Panc1 (cell line): Measurements from ENCODE around the gene ZNF775. TPM values are rescaled to one million over a fixed set of nuclear protein-coding genes. Genes with fewer than 3 reads are reported as not detected.

Source experiments
- ATAC-seq: fragments of 200-7000 bp; cut with Tn5 transposase; 2 replicates; pipeline ENCODE4 v1.9.1; 2020; ENCODE audit warnings: mild to moderate bottlenecking, moderate library complexity
- BruUV-seq: library from RNA; stranded (reverse); fragments of 400-500 nt; replicated peaks from 2 replicates; lab custom pipeline; 2021; lab: Mats Ljungman, UMichigan
- CTCF ChIA-PET: fragments of 300-600 bp; sonication (Branson Sonifier 250); formaldehyde crosslinking; loops from one replicate; lab custom pipeline; 2022; ENCODE audit warnings: antibody characterized with exemption; lab: Charles Lee
- POLR2A ChIA-PET: fragments of 300-600 bp; sonication (Branson Sonifier 250); formaldehyde crosslinking; loops from one replicate; lab custom pipeline; 2022; ENCODE audit warnings: antibody characterized with exemption; lab: Charles Lee
- DNase-seq: peaks from one replicate; pipeline ENCODE4 v3.0.0-alpha.2; 2010; ENCODE audit warnings: low read depth, low spot score
- H3K27ac ChIP-seq: 2 replicates; pipeline ENCODE4 v1.5.1; 2011; ENCODE audit warnings: mild to moderate bottlenecking, low read length, inconsistent platforms
- H3K27me3 ChIP-seq: fragments of 200-500 bp; sonication (Bioruptor generic); 2 replicates; pipeline ENCODE4 v1.6.0; 2014; ENCODE audit warnings: low read length, inconsistent platforms; ENCODE audit not compliant: control insufficient read depth, insufficient read depth
- H3K36me3 ChIP-seq: fragments of 200-500 bp; sonication (Bioruptor generic); 2 replicates; pipeline ENCODE4 v1.5.1; 2014; ENCODE audit warnings: inconsistent platforms, mild to moderate bottlenecking, low read length, moderate library complexity; ENCODE audit not compliant: control insufficient read depth, insufficient read depth
- H3K4me1 ChIP-seq: 2 replicates; pipeline ENCODE4 v1.5.1; 2011; ENCODE audit warnings: inconsistent platforms, mild to moderate bottlenecking, low read length, moderate library complexity; ENCODE audit not compliant: control insufficient read depth, insufficient read depth
- H3K4me3 ChIP-seq, 2 experiments: 2 replicates each; pipeline ENCODE4 v1.5.1; 2011 to 2012; ENCODE audit warnings: low read depth in 2 of 2, low read length in 2 of 2, mild to moderate bottlenecking in 2 of 2, inconsistent platforms in 1 of 2, moderate library complexity in 1 of 2
- H3K9me3 ChIP-seq: fragments of 200-500 bp; sonication (Bioruptor generic); 2 replicates; pipeline ENCODE4 v1.5.1; 2014; ENCODE audit warnings: low read depth, mild to moderate bottlenecking, inconsistent platforms, low read length, moderate library complexity; ENCODE audit not compliant: control insufficient read depth, insufficient read depth
- POLR2AphosphoS5 ChIP-seq: IDR thresholded peaks from 2 replicates; pipeline ENCODE4 v1.6.1; 2012; ENCODE audit warnings: mild to moderate bottlenecking, low read depth, low read length, moderate library complexity
- SIN3A ChIP-seq: IDR thresholded peaks from 2 replicates; pipeline ENCODE4 v1.6.1; 2012; ENCODE audit warnings: low read depth, mild to moderate bottlenecking, low read length, moderate library complexity, borderline replicate concordance; ENCODE audit not compliant: insufficient read depth
- TCF7L2 ChIP-seq: IDR thresholded peaks from 2 replicates; pipeline ENCODE4 v1.6.1; 2011; ENCODE audit warnings: mild to moderate bottlenecking, low read depth, low read length, inconsistent platforms
- in situ Hi-C: cut with HindIII; loops from 2 replicates; pipeline ENCODE4 v1.10.0; 2016; ENCODE audit warnings: low sequenced_read_pairs, low pct_unique_long_range_greater_than_20kb
- intact Hi-C: fragments of 100-400 bp; cut with micrococcal nuclease; formaldehyde crosslinking; loops from one replicate; pipeline ENCODE4 v1.10.0; 2022; ENCODE audit not compliant: unreplicated experiment
- total RNA-seq: library from RNA; stranded (reverse); gene quantifications from one replicate; pipeline ENCODE4 v1.2.1, GENCODE V29; 2021; ENCODE audit not compliant: unreplicated experiment
- TF ChIP-seq, protein P1 (sequence below), 2 experiments: IDR thresholded peaks; 2 replicates each; pipeline ENCODE4 v1.6.1; 2011 to 2012; ENCODE audit warnings: low read depth in 2 of 2, control low read depth in 1 of 2, low read length in 1 of 2, mild to moderate bottlenecking in 1 of 2, moderate library complexity in 1 of 2; ENCODE audit not compliant: insufficient read depth in 1 of 2
- TF ChIP-seq, protein P2 (sequence below): fragments of 450-650 bp; IDR thresholded peaks from 2 replicates; pipeline ENCODE4 v1.5.1; 2017; ENCODE audit warnings: mild to moderate bottlenecking

The ZNF775 gene
- total RNA-seq, 1 experiment from 2014 or later, result 14.7 TPM

DNA sequence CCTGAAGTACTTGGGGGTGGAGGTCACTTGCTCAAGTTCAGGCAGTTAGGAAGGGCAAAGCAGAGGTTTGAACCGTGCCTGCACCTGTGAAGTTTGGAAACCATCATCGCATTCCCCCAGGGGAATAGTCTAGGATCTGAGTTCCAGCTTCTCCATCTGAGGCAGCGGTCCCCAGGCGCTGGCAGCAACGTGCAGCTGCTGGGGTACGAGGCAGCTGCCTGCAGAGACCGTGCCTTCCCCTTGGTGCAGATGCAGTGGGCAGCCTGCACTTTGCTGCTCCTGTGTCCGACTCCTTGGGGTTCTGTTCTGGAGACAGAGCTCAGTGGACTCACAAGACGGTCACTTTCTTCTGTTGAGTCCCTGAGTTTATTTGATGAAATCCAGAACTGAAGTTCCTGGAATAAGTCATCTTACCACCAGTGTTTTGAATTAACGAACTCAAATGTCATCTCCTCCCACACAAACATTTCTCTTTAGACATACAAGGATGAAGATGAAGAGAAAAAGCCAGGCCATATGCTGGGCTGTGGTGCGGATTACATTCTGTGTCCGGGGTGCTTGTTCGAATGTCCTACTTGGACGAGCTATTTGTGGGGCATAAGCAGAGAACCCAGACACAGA, 51.4 kb downstream of the ZNF775 start:
- intact Hi-C loops (no loop called here), in situ Hi-C loops (no loop called here)
- ChIA-PET CTCF (interaction anchor here (0.6 kb wide), 1 partner anchor 501 kb away, joined by 3 read pairs; no protein-coding TSS in a partner anchor), POLR2A (no interaction called here)
- no peak overlapping the region for H3K27ac ChIP-seq
- DNase-seq (no peak), ATAC-seq (no peak)
- no peak for TF ChIP-seq TCF7L2
- no peak overlapping the region for H3K4me3 ChIP-seq
- BruUV-seq, result no TSS peak
- H3K9me3 ChIP-seq, result no peaks in the 10 kb centered on the region
- H3K4me1 ChIP-seq, result 0 out of 2 replicates have a peak, but pooled peaks cover 3% of the 10 kb centered on the region
- no peaks in the 10 kb centered on the region for H3K27me3 ChIP-seq
- no peaks in the 10 kb centered on the region for H3K36me3 ChIP-seq

DNA sequence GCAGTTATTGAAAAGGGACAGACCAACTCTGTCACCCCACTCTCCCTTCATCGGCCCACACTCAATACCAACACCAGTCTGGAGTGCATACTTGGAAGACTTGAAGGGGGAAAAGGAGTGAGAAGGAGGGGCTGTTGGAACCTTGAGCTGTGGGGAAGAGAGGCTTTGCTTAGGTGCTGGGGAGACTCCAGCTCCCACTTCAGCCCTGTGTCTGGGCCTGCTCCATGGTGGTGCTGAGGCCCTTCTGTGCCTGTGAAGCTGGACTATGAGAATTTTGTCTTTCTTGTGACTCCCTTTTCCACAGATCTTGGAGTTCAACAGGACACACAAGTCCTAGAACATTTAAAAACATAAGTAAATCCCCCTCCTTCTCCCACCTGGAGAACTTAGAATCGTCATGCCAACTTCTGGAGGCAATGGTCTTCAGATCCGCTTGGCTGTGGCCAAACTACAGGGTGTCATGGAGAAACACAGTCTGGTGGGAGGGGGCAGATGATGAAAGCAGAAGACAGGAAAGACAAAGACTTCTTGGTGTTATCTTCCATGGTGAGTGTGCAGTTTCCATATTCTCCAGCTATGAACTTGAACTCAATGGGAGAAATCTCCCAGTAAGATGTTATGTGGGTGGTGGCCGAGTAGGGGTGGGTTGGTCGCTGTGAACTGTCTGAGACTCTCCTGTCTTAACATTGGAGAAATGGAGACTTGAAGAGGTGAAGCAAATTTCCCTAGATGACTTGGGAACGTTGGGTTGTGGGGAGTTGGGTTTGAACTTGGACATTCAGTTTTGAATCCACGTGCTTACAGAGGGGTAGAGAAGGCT, 52.9 kb downstream of the ZNF775 start:
- BruUV-seq, result no TSS peak
- ATAC-seq, result no peak
- no peak for DNase-seq
- in situ Hi-C loops, result no loop called here
- Histone ChIP-seq H3K4me1 (0 out of 2 replicates have a peak, but pooled peaks cover 3% of the 10 kb centered on the region), H3K27me3 (no peaks in the 10 kb centered on the region), H3K9me3 (no peaks in the 10 kb centered on the region), H3K4me3 (no peak overlapping the region), H3K36me3 (no peaks in the 10 kb centered on the region), H3K27ac (no peak overlapping the region)
- intact Hi-C loops, result no loop called here
- TF ChIP-seq, protein P1, sequence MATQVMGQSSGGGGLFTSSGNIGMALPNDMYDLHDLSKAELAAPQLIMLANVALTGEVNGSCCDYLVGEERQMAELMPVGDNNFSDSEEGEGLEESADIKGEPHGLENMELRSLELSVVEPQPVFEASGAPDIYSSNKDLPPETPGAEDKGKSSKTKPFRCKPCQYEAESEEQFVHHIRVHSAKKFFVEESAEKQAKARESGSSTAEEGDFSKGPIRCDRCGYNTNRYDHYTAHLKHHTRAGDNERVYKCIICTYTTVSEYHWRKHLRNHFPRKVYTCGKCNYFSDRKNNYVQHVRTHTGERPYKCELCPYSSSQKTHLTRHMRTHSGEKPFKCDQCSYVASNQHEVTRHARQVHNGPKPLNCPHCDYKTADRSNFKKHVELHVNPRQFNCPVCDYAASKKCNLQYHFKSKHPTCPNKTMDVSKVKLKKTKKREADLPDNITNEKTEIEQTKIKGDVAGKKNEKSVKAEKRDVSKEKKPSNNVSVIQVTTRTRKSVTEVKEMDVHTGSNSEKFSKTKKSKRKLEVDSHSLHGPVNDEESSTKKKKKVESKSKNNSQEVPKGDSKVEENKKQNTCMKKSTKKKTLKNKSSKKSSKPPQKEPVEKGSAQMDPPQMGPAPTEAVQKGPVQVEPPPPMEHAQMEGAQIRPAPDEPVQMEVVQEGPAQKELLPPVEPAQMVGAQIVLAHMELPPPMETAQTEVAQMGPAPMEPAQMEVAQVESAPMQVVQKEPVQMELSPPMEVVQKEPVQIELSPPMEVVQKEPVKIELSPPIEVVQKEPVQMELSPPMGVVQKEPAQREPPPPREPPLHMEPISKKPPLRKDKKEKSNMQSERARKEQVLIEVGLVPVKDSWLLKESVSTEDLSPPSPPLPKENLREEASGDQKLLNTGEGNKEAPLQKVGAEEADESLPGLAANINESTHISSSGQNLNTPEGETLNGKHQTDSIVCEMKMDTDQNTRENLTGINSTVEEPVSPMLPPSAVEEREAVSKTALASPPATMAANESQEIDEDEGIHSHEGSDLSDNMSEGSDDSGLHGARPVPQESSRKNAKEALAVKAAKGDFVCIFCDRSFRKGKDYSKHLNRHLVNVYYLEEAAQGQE (IDR thresholded peaks at IDR 0.05; ENCODE audit: insufficient read depth in 1 of 2, low read depth in 2 of 2, low read length in 1 of 2), result no peak
- ChIA-PET CTCF (no interaction called here), POLR2A (no interaction called here)

DNA sequence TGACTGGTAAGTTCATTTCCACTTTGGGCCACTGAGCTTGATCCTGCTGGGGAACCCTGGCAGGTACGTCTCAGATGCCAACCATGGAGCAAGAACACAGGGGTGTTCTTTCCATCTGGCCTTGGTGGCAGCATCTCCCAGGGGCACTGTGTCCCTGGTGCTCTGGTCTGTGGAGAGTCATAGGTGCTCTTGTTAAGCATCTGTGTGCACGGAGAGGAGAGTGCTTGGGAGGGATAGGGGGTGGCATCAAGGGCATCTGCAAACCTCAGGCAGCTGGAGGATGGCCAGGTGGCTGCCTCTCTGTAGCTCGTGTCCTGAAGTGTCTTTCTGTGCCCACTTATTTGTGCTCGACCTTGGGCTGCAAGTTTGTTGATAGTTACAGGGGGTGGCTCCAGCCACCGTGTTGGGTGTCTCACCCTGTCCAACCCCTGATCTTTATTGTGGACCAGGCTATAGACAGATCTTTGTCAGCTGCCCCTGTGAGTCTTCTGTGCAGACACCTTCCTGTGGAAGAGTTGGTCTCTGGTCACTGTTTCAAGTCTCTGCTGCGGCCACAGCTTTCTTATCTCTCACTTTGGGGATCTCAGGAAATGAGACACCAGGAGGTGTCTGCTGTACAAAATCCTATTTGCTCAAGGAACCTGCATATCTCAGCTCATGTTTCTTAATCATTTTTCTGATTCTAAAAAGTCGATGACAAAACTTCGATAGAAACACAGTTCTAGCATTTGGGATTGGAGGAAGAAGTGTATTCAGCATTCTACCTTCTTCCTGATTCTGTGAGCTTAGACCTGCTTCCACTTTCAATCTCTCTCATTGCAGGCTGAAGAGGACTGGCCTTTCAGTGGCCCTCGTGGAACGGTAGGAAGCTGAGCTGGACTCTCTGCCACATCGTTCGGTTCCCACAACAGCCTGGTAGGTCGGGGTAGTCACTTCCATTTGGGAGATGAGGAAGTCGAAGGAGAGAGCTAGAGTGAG, 54.1 kb downstream of the ZNF775 start:
- CTCF ChIA-PET, result interaction anchor here (0.6 kb wide), 1 partner anchor 322 kb away, joined by 4 read pairs; no protein-coding TSS in a partner anchor
- no TSS peak for BruUV-seq

More for the DNA sequence above, 54.1 kb downstream of the ZNF775 start:
- TF ChIP-seq POLR2AphosphoS5 (no peak), SIN3A (no peak), TCF7L2 (no peak)
- TF ChIP-seq, protein P1 (IDR thresholded peaks at IDR 0.05; ENCODE audit: insufficient read depth in 1 of 2, low read depth in 2 of 2, low read length in 1 of 2), result no peak
- TF ChIP-seq, protein P2, sequence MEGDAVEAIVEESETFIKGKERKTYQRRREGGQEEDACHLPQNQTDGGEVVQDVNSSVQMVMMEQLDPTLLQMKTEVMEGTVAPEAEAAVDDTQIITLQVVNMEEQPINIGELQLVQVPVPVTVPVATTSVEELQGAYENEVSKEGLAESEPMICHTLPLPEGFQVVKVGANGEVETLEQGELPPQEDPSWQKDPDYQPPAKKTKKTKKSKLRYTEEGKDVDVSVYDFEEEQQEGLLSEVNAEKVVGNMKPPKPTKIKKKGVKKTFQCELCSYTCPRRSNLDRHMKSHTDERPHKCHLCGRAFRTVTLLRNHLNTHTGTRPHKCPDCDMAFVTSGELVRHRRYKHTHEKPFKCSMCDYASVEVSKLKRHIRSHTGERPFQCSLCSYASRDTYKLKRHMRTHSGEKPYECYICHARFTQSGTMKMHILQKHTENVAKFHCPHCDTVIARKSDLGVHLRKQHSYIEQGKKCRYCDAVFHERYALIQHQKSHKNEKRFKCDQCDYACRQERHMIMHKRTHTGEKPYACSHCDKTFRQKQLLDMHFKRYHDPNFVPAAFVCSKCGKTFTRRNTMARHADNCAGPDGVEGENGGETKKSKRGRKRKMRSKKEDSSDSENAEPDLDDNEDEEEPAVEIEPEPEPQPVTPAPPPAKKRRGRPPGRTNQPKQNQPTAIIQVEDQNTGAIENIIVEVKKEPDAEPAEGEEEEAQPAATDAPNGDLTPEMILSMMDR, result no peak
- no peak overlapping the region for H3K27ac ChIP-seq
- H3K27me3 ChIP-seq, result no peaks in the 10 kb centered on the region
- H3K36me3 ChIP-seq, result no peaks in the 10 kb centered on the region
- intact Hi-C loops, result no loop called here
- no peaks in the 10 kb centered on the region for H3K9me3 ChIP-seq
- in situ Hi-C loops, result no loop called here
- ATAC-seq (no peak), DNase-seq (no peak)
- POLR2A ChIA-PET, result interaction anchor here (0.6 kb wide), 1 partner anchor 54 kb away, joined by 3 read pairs; no protein-coding TSS in a partner anchor
- no peak overlapping the region for H3K4me3 ChIP-seq
- 0 out of 2 replicates have a peak, but pooled peaks cover 3% of the 10 kb centered on the region for H3K4me1 ChIP-seq
